GM10248 (cell line): ENCODE measurements around the gene KSR1.
A peak's percentile ranks its signal among the peaks of the same experiment; 100 is the strongest.

ENCODE experiments used
- CTCF ChIA-PET: fragments of 300-600 bp; sonication (Branson Sonifier 250); formaldehyde crosslinking; extraction: SDS; loops from one replicate; lab custom pipeline; 2021; ENCODE audit warnings: antibody characterized with exemption; lab: Yijun Ruan, JAX
- POLR2A ChIA-PET: fragments of 350-650 bp; sonication (Branson Sonifier 250); formaldehyde crosslinking; extraction: SDS; loops from one replicate; lab custom pipeline; 2020; ENCODE audit warnings: antibody characterized with exemption; lab: Yijun Ruan, JAX
- DNase-seq: peaks from one replicate; pipeline ENCODE4 v3.0.0; 2012; ENCODE audit errors: extremely low spot score
- CTCF ChIP-seq: IDR thresholded peaks from 2 replicates; pipeline ENCODE4 v1.5.1; 2012; ENCODE audit warnings: mild to moderate bottlenecking, low read depth; ENCODE audit errors: extremely low read depth, missing control alignments, control extremely low read depth

Gene KSR1

GRCh38 chr17:27566671-27567562, 110.7 kb downstream of the KSR1 start:
- CTCF ChIA-PET: interaction anchor here (1.0 to 11.6 kb wide), 6 partner anchors 12 to 44 kb away, joined by 3 to 125 read pairs (median 4); no protein-coding TSS in a partner anchor
- no peak for DNase-seq
- TF ChIP-seq CTCF: no peak
- POLR2A ChIA-PET: no interaction called here

GRCh38 chr17:27567563-27567859, 111.3 kb downstream of the KSR1 start:
- ChIA-PET CTCF (interaction anchor here (1.1 to 11.6 kb wide), 4 partner anchors 11 to 33 kb away, joined by 3 to 125 read pairs (median 10); no protein-coding TSS in a partner anchor), POLR2A (interaction anchor here (1.1 kb wide), 1 partner anchor 11 kb away, joined by 3 read pairs; no protein-coding TSS in a partner anchor)
- TF ChIP-seq CTCF: no peak
- DNase-seq: no peak

- DNase-seq: no peak
- POLR2A ChIA-PET: interaction anchor here (1.1 kb wide), 1 partner anchor 10 kb away, joined by 3 read pairs; no protein-coding TSS in a partner anchor
- CTCF ChIA-PET: interaction anchor here (1.0 to 11.6 kb wide), 8 partner anchors 8 to 86 kb away, joined by 3 to 125 read pairs (median 4); no protein-coding TSS in a partner anchor
- no peak for TF ChIP-seq CTCF
Measured at GRCh38 chr17:27568216-27568615, 112.0 kb downstream of the KSR1 start.

GRCh38 chr17:27568811-27569210, 112.6 kb downstream of the KSR1 start:
- ChIA-PET CTCF (interaction anchor here (1.0 to 11.6 kb wide), 9 partner anchors 8 to 86 kb away, joined by 3 to 125 read pairs (median 4); no protein-coding TSS in a partner anchor), POLR2A (no interaction called here)
- TF ChIP-seq CTCF: no peak
- no peak for DNase-seq

GRCh38 chr17:27569257-27569722, 113.0 kb downstream of the KSR1 start:
- ChIA-PET CTCF (interaction anchor here (0.9 to 11.6 kb wide), 13 partner anchors 9 to 61 kb away, joined by 3 to 125 read pairs (median 4); no protein-coding TSS in a partner anchor), POLR2A (no interaction called here)
- peak; percentile 72 for TF ChIP-seq CTCF
- DNase-seq: peak; percentile 74

- DNase-seq: no peak
- CTCF ChIA-PET: interaction anchor here (0.9 to 11.6 kb wide), 6 partner anchors 9 to 62 kb away, joined by 3 to 125 read pairs (median 4); no protein-coding TSS in a partner anchor
- TF ChIP-seq CTCF: no peak
- POLR2A ChIA-PET: no interaction called here
Measured at GRCh38 chr17:27569884-27570577, 113.8 kb downstream of the KSR1 start.
